Hepatocyte (in vitro differentiated cells): Measurements from ENCODE around the gene BMP2. TPM values are rescaled to one million over a fixed set of nuclear protein-coding genes. Genes with fewer than 3 reads are reported as not detected.
A peak's percentile ranks its signal among the peaks of the same experiment; 100 is the strongest.

Source experiments
- DNase-seq: peaks from one replicate; pipeline ENCODE4 v3.0.0-alpha.2; 2016; ENCODE audit warnings: low spot score
- H2AFZ ChIP-seq: fragments of 200-600 bp; sonication (generic); 2 replicates; pipeline ENCODE4 v1.6.0; 2016; ENCODE audit warnings: antibody characterized with exemption, mild to moderate bottlenecking
- H3K27ac ChIP-seq: fragments of 200-600 bp; sonication (generic); 2 replicates; pipeline ENCODE4 v1.5.1; 2016; ENCODE audit warnings: mild to moderate bottlenecking
- H3K27me3 ChIP-seq: fragments of 200-600 bp; sonication (generic); 2 replicates; pipeline ENCODE4 v1.6.1; 2016
- H3K36me3 ChIP-seq: fragments of 200-600 bp; sonication (generic); replicated peaks from 2 replicates; pipeline ENCODE4 v1.5.1; 2016; ENCODE audit warnings: low read depth; ENCODE audit not compliant: insufficient read depth
- H3K4me1 ChIP-seq: fragments of 200-600 bp; sonication (generic); 2 replicates; pipeline ENCODE4 v1.5.1; 2016; ENCODE audit warnings: mild to moderate bottlenecking, moderate library complexity; ENCODE audit not compliant: insufficient read depth
- H3K4me2 ChIP-seq: fragments of 200-600 bp; sonication (generic); 2 replicates; pipeline ENCODE4 v1.6.0; 2016
- H3K4me3 ChIP-seq: fragments of 200-600 bp; sonication (generic); 2 replicates; pipeline ENCODE4 v1.5.1; 2016; ENCODE audit warnings: mild to moderate bottlenecking
- H3K79me2 ChIP-seq: fragments of 200-600 bp; sonication (generic); 2 replicates; pipeline ENCODE4 v1.6.0; 2017; ENCODE audit warnings: mild to moderate bottlenecking
- H3K9me2 ChIP-seq: fragments of 200-600 bp; sonication (generic); replicated peaks from 2 replicates; pipeline ENCODE4 v1.6.0; 2017; ENCODE audit warnings: mild to moderate bottlenecking; ENCODE audit not compliant: insufficient read depth
- H3K9me3 ChIP-seq: fragments of 200-600 bp; sonication (generic); 2 replicates; pipeline ENCODE4 v1.5.1; 2016; ENCODE audit warnings: low read depth, mild to moderate bottlenecking
- H4K20me1 ChIP-seq: fragments of 200-600 bp; sonication (generic); 2 replicates; pipeline ENCODE4 v1.6.0; 2016; ENCODE audit warnings: mild to moderate bottlenecking; ENCODE audit not compliant: insufficient read depth, poor library complexity, severe bottlenecking
- CTCF ChIP-seq: fragments of 200-600 bp; sonication (generic); IDR thresholded peaks from 2 replicates; pipeline ENCODE4 v1.5.1; 2016; ENCODE audit warnings: antibody characterized with exemption, mild to moderate bottlenecking; ENCODE audit not compliant: poor library complexity
- EZH2 ChIP-seq: fragments of 200-600 bp; sonication (generic); IDR thresholded peaks from 2 replicates; pipeline ENCODE4 v1.6.1; 2016; ENCODE audit warnings: antibody characterized with exemption, mild to moderate bottlenecking, borderline replicate concordance
- EZH2phosphoT487 ChIP-seq: fragments of 200-600 bp; sonication (generic); IDR thresholded peaks from one replicate; pipeline ENCODE4 v1.6.1; 2018; ENCODE audit warnings: antibody characterized with exemption, mild to moderate bottlenecking, low read depth, moderate library complexity; ENCODE audit not compliant: unreplicated experiment, severe bottlenecking
- WGBS: methylation state at CpG from one replicate; pipeline ENCODE4 v1.1.6; 2016; ENCODE audit warnings: low lambda C conversion rate; ENCODE audit errors: missing lambda C conversion rate; 5-methylcytosine and 5-hydroxymethylcytosine counted together
- polyA plus RNA-seq: library from polyadenylated mRNA; unstranded; fragments of >200 nt; fragmentation: Nextera tagmentation; extraction: Ambion mirVana; gene quantifications from 2 replicates; pipeline ENCODE4 v1.2.1, GENCODE V29; 2016
- total RNA-seq: library from RNA; depleted of rRNA; stranded (reverse); fragments of >200 nt; gene quantifications from 2 replicates; pipeline ENCODE4 v1.2.3, GENCODE V29; 2014

BMP2 gene
- total and polyA plus RNA-seq, 2 experiments from 2014 or later: 64.6 to 72.0 TPM

GRCh38 chr20:6784767-6785166 lies 17.3 kb downstream of the BMP2 start:
- H3K9me2 ChIP-seq: no peaks in the 10 kb centered on the region
- peaks cover 3% of the 10 kb centered on the region for H3K79me2 ChIP-seq
- 81% methylated on average over 3 of the region's 3 CpGs for WGBS
- TF ChIP-seq EZH2 (no peak), CTCF (no peak), EZH2phosphoT487 (no peak)
- no peak overlapping the region for H2AFZ ChIP-seq
- H3K27ac ChIP-seq: peak overlapping the region; percentile 13
- H3K4me2 ChIP-seq: no peak overlapping the region
- H4K20me1 ChIP-seq: no peaks in the 10 kb centered on the region
- H3K4me1 ChIP-seq: peaks cover 9% of the 10 kb centered on the region
- H3K27me3 ChIP-seq: no peaks in the 10 kb centered on the region
- no peaks in the 10 kb centered on the region for H3K36me3 ChIP-seq
- H3K9me3 ChIP-seq: no peaks in the 10 kb centered on the region
- no peak overlapping the region for H3K4me3 ChIP-seq
- DNase-seq: no peak

GRCh38 chr20:6786548-6786947 lies 19.1 kb downstream of the BMP2 start:
- Histone ChIP-seq H2AFZ (no peak overlapping the region), H4K20me1 (no peaks in the 10 kb centered on the region), H3K79me2 (no peaks in the 10 kb centered on the region), H3K27me3 (no peaks in the 10 kb centered on the region), H3K27ac (no peak overlapping the region), H3K4me2 (no peak overlapping the region), H3K9me3 (no peaks in the 10 kb centered on the region), H3K36me3 (no peaks in the 10 kb centered on the region), H3K4me3 (no peak overlapping the region), H3K9me2 (no peaks in the 10 kb centered on the region), H3K4me1 (no peaks in the 10 kb centered on the region)
- DNase-seq: no peak
- no peak for TF ChIP-seq EZH2phosphoT487
- no peak for TF ChIP-seq EZH2
- TF ChIP-seq CTCF: no peak
- 96% methylated on average over 2 of the region's 2 CpGs for WGBS

- Histone ChIP-seq H3K4me2 (no peak overlapping the region), H3K27me3 (no peaks in the 10 kb centered on the region)
Measured at GRCh38 chr20:6792789-6793188, 25.3 kb downstream of the BMP2 start.

More at GRCh38 chr20:6792789-6793188, 25.3 kb downstream of the BMP2 start:
- no peaks in the 10 kb centered on the region for H3K79me2 ChIP-seq
- no peaks in the 10 kb centered on the region for H3K4me1 ChIP-seq
- DNase-seq: no peak
- no peak overlapping the region for H3K4me3 ChIP-seq
- no peaks in the 10 kb centered on the region for H3K36me3 ChIP-seq
- H2AFZ ChIP-seq: no peak overlapping the region
- no peak overlapping the region for H3K27ac ChIP-seq
- no peak for TF ChIP-seq EZH2phosphoT487
- TF ChIP-seq EZH2: no peak
- no peak for TF ChIP-seq CTCF
- 82% methylated on average over 4 of the region's 4 CpGs for WGBS
- no peaks in the 10 kb centered on the region for H3K9me2 ChIP-seq
- no peaks in the 10 kb centered on the region for H4K20me1 ChIP-seq
- no peaks in the 10 kb centered on the region for H3K9me3 ChIP-seq
